GM18502 (cell line): ENCODE data around the gene SYNJ1.
A peak's percentile ranks its signal among the peaks of the same experiment; 100 is the strongest.
"Not testable (repeated sequence)": the region's sequence is repeated elsewhere in the genome, so short reads cannot be mapped to it uniquely, and the experiment has no call there.

ENCODE experiments used
- ATAC-seq: cut with Tn5 transposase; IDR thresholded peaks from one replicate; pipeline ENCODE4 v1.9.1; 2021; ENCODE audit warnings: mild to moderate bottlenecking; ENCODE audit not compliant: unreplicated experiment, poor library complexity

Gene SYNJ1

GRCh38 chr21:32741336-32741735 lies 13.5 kb upstream of the SYNJ1 start:
- no peak for ATAC-seq

- ATAC-seq, result no peak
Measured at GRCh38 chr21:32739946-32740345, 12.1 kb upstream of the SYNJ1 start.

GRCh38 chr21:32736083-32736482 lies 8.3 kb upstream of the SYNJ1 start:
- not testable (repeated sequence) for ATAC-seq

GRCh38 chr21:32735524-32735923 lies 7.7 kb upstream of the SYNJ1 start:
- no peak for ATAC-seq

- ATAC-seq, result no peak
Measured at GRCh38 chr21:32733990-32734613, 6.3 kb upstream of the SYNJ1 start.

GRCh38 chr21:32733356-32733755 lies 5.5 kb upstream of the SYNJ1 start:
- ATAC-seq, result no peak

- no peak for ATAC-seq
Measured at GRCh38 chr21:32732544-32732943, 4.7 kb upstream of the SYNJ1 start.

GRCh38 chr21:32728848-32729247 lies 1.0 kb upstream of the SYNJ1 start:
- no peak for ATAC-seq

GRCh38 chr21:32728456-32728839 lies 635 bp upstream of the SYNJ1 start:
- ATAC-seq, result no peak

- ATAC-seq, result peak; percentile 20
Measured at GRCh38 chr21:32726839-32727686, 750 bp downstream of the SYNJ1 start.

GRCh38 chr21:32719085-32719484 lies 8.7 kb downstream of the SYNJ1 start:
- ATAC-seq, result no peak

- ATAC-seq, result no peak
Measured at GRCh38 chr21:32717851-32718316, 9.9 kb downstream of the SYNJ1 start.

GRCh38 chr21:32716486-32716885 lies 11.3 kb downstream of the SYNJ1 start:
- ATAC-seq, result no peak

- no peak for ATAC-seq
Measured at GRCh38 chr21:32713726-32714125, 14.1 kb downstream of the SYNJ1 start.

- no peak for ATAC-seq
Measured at GRCh38 chr21:32712641-32713040, 15.2 kb downstream of the SYNJ1 start.

GRCh38 chr21:32712043-32712442 lies 15.8 kb downstream of the SYNJ1 start:
- peak; percentile 98 for ATAC-seq

- ATAC-seq, result no peak
Measured at GRCh38 chr21:32710987-32711386, 16.8 kb downstream of the SYNJ1 start.

- ATAC-seq, result no peak
Measured at GRCh38 chr21:32710069-32710784, 17.6 kb downstream of the SYNJ1 start.

GRCh38 chr21:32708069-32708468 lies 19.7 kb downstream of the SYNJ1 start:
- ATAC-seq, result no peak

GRCh38 chr21:32705901-32706300 lies 21.9 kb downstream of the SYNJ1 start:
- no peak for ATAC-seq

GRCh38 chr21:32705139-32705538 lies 22.7 kb downstream of the SYNJ1 start:
- no peak for ATAC-seq
